HL-60 (cell line): Measurements from ENCODE around the gene VIPAS39.
"Not testable (repeated sequence)": the region's sequence is repeated elsewhere in the genome, so short reads cannot be mapped to it uniquely, and the experiment has no call there.

Experiments
- GABPA ChIP-seq: IDR thresholded peaks from 2 replicates; pipeline ENCODE4 v1.6.1; 2012; ENCODE audit warnings: low read depth
- POLR2AphosphoS5 ChIP-seq: IDR thresholded peaks from 2 replicates; pipeline ENCODE4 v1.6.1; 2012; ENCODE audit warnings: low read depth
- SPI1 ChIP-seq: IDR thresholded peaks from 2 replicates; pipeline ENCODE4 v1.6.1; 2012; ENCODE audit warnings: low read depth, mild to moderate bottlenecking, borderline replicate concordance
- TF ChIP-seq, protein P1 (sequence below): IDR thresholded peaks from one replicate; pipeline ENCODE4 v1.5.1; 2011; ENCODE audit warnings: low read length, control low read depth, inconsistent platforms; ENCODE audit not compliant: insufficient read depth
- TF ChIP-seq, protein P2 (sequence below): IDR thresholded peaks from 2 replicates; pipeline ENCODE4 v1.6.1; 2012; ENCODE audit warnings: low read depth; ENCODE audit not compliant: insufficient replicate concordance

- TF ChIP-seq GABPA, POLR2AphosphoS5, SPI1: not testable (repeated sequence)
- TF ChIP-seq, protein P1, sequence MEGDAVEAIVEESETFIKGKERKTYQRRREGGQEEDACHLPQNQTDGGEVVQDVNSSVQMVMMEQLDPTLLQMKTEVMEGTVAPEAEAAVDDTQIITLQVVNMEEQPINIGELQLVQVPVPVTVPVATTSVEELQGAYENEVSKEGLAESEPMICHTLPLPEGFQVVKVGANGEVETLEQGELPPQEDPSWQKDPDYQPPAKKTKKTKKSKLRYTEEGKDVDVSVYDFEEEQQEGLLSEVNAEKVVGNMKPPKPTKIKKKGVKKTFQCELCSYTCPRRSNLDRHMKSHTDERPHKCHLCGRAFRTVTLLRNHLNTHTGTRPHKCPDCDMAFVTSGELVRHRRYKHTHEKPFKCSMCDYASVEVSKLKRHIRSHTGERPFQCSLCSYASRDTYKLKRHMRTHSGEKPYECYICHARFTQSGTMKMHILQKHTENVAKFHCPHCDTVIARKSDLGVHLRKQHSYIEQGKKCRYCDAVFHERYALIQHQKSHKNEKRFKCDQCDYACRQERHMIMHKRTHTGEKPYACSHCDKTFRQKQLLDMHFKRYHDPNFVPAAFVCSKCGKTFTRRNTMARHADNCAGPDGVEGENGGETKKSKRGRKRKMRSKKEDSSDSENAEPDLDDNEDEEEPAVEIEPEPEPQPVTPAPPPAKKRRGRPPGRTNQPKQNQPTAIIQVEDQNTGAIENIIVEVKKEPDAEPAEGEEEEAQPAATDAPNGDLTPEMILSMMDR, result not testable (repeated sequence)
- TF ChIP-seq, protein P2, sequence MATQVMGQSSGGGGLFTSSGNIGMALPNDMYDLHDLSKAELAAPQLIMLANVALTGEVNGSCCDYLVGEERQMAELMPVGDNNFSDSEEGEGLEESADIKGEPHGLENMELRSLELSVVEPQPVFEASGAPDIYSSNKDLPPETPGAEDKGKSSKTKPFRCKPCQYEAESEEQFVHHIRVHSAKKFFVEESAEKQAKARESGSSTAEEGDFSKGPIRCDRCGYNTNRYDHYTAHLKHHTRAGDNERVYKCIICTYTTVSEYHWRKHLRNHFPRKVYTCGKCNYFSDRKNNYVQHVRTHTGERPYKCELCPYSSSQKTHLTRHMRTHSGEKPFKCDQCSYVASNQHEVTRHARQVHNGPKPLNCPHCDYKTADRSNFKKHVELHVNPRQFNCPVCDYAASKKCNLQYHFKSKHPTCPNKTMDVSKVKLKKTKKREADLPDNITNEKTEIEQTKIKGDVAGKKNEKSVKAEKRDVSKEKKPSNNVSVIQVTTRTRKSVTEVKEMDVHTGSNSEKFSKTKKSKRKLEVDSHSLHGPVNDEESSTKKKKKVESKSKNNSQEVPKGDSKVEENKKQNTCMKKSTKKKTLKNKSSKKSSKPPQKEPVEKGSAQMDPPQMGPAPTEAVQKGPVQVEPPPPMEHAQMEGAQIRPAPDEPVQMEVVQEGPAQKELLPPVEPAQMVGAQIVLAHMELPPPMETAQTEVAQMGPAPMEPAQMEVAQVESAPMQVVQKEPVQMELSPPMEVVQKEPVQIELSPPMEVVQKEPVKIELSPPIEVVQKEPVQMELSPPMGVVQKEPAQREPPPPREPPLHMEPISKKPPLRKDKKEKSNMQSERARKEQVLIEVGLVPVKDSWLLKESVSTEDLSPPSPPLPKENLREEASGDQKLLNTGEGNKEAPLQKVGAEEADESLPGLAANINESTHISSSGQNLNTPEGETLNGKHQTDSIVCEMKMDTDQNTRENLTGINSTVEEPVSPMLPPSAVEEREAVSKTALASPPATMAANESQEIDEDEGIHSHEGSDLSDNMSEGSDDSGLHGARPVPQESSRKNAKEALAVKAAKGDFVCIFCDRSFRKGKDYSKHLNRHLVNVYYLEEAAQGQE, result not testable (repeated sequence)
These were observed 41.9 kb downstream of the VIPAS39 start for GRCh38 chr14:77415403-77416030.
